GM23338 (cell line): ENCODE measurements around the gene SLC15A1. TPM values are rescaled to one million over a fixed set of nuclear protein-coding genes. Genes with fewer than 3 reads are reported as not detected.
A peak's percentile ranks its signal among the peaks of the same experiment; 100 is the strongest.

Experiments
- ATAC-seq: fragments of 200-7000 bp; cut with Tn5 transposase; 3 replicates; pipeline ENCODE4 v1.9.1; 2020
- DNase-seq: peaks from one replicate; pipeline ENCODE4 v3.0.0-alpha.2; 2015; ENCODE audit warnings: low spot score
- H2AFZ ChIP-seq: fragments of 200-600 bp; sonication (generic); 2 replicates; pipeline ENCODE4 v1.8.0; 2016; ENCODE audit warnings: antibody characterized with exemption, mild to moderate bottlenecking, moderate library complexity
- H3F3A ChIP-seq: fragments of 200-600 bp; sonication (generic); replicated peaks from 2 replicates; pipeline ENCODE4 v1.8.0; 2017; ENCODE audit warnings: antibody characterized with exemption, mixed run types, low read depth
- H3K27ac ChIP-seq: fragments of 200-600 bp; sonication (generic); 2 replicates; pipeline ENCODE4 v1.6.1; 2016; ENCODE audit warnings: low read depth
- H3K27me3 ChIP-seq: fragments of 200-600 bp; sonication (generic); 2 replicates; pipeline ENCODE4 v1.8.0; 2016; ENCODE audit warnings: mild to moderate bottlenecking, mixed run types, moderate library complexity; ENCODE audit not compliant: insufficient read depth
- H3K36me3 ChIP-seq: fragments of 200-600 bp; sonication (generic); 2 replicates; pipeline ENCODE4 v1.8.0; 2016; ENCODE audit warnings: mild to moderate bottlenecking; ENCODE audit not compliant: insufficient read depth
- H3K4me1 ChIP-seq: fragments of 200-600 bp; sonication (generic); 2 replicates; pipeline ENCODE4 v1.8.0; 2016; ENCODE audit warnings: mild to moderate bottlenecking, moderate library complexity; ENCODE audit not compliant: insufficient read depth
- H3K4me2 ChIP-seq: fragments of 200-600 bp; sonication (generic); 2 replicates; pipeline ENCODE4 v1.7.1; 2017; ENCODE audit warnings: mixed run types
- H3K4me3 ChIP-seq: fragments of 200-600 bp; sonication (generic); 2 replicates; pipeline ENCODE4 v1.6.1; 2016; ENCODE audit warnings: mixed run types
- H3K79me2 ChIP-seq: fragments of 200-600 bp; sonication (generic); replicated peaks from 2 replicates; pipeline ENCODE4 v1.8.0; 2017; ENCODE audit warnings: mild to moderate bottlenecking; ENCODE audit not compliant: insufficient read depth
- H3K9me2 ChIP-seq: fragments of 200-600 bp; sonication (generic); 2 replicates; pipeline ENCODE4 v1.8.0; 2017; ENCODE audit not compliant: insufficient read depth
- H4K20me1 ChIP-seq: fragments of 200-600 bp; sonication (generic); replicated peaks from 2 replicates; pipeline ENCODE4 v1.8.0; 2017; ENCODE audit warnings: mild to moderate bottlenecking; ENCODE audit not compliant: insufficient read depth
- H3K27ac Mint-ChIP-seq: 2 replicates; pipeline ENCODE4 v1.8.0; 2020; ENCODE audit warnings: inconsistent platforms, mild to moderate bottlenecking, moderate library complexity, mixed read lengths
- H3K27me3 Mint-ChIP-seq: 3 replicates; pipeline ENCODE4 v1.8.0; 2022; ENCODE audit warnings: low read depth, mild to moderate bottlenecking, moderate library complexity, mixed read lengths, inconsistent platforms; ENCODE audit not compliant: insufficient read depth, poor library complexity
- H3K36me3 Mint-ChIP-seq: 3 replicates; pipeline ENCODE4 v1.8.0; 2021; ENCODE audit warnings: low read depth, mild to moderate bottlenecking, inconsistent platforms, moderate library complexity, mixed read lengths
- H3K4me1 Mint-ChIP-seq: 3 replicates; pipeline ENCODE4 v1.8.0; 2020; ENCODE audit warnings: mild to moderate bottlenecking, inconsistent platforms, mixed read lengths
- H3K4me3 Mint-ChIP-seq: 3 replicates; pipeline ENCODE4 v1.8.0; 2021; ENCODE audit warnings: moderate library complexity, mild to moderate bottlenecking, inconsistent platforms, mixed read lengths
- H3K9me3 Mint-ChIP-seq: 3 replicates; pipeline ENCODE4 v1.8.0; 2020; ENCODE audit warnings: moderate library complexity, mild to moderate bottlenecking, inconsistent platforms, mixed read lengths
- CREB1 ChIP-seq: fragments of 250-450 bp; sonication (Bioruptor Pico); IDR thresholded peaks from 2 replicates; pipeline ENCODE4 v1.5.0; 2020; ENCODE audit warnings: low read depth, mild to moderate bottlenecking, moderate library complexity
- CTCF ChIP-seq, 2 experiments: fragments of 200-600 bp in 1 of 2; sonication (generic) in 1 of 2; conservative IDR thresholded peaks; 2 replicates each; pipeline versions ENCODE4 v1.5.1 to v1.6.1; 2016 to 2017; ENCODE audit warnings: antibody characterized with exemption in 2 of 2, low read depth in 2 of 2, mild to moderate bottlenecking in 2 of 2, moderate library complexity in 1 of 2
- ETS1 ChIP-seq: IDR thresholded peaks from 2 replicates; pipeline ENCODE4 v1.6.1; 2016; ENCODE audit warnings: antibody characterized with exemption
- EZH2 ChIP-seq: fragments of 200-600 bp; sonication (generic); IDR thresholded peaks from one replicate; pipeline ENCODE4 v1.8.0; 2017; ENCODE audit warnings: antibody characterized with exemption, mild to moderate bottlenecking, low read depth; ENCODE audit not compliant: unreplicated experiment
- EZH2phosphoT487 ChIP-seq: fragments of 200-600 bp; sonication (generic); IDR thresholded peaks from one replicate; pipeline ENCODE4 v1.8.1; 2018; ENCODE audit warnings: antibody characterized with exemption; ENCODE audit not compliant: unreplicated experiment
- JUNB ChIP-seq: IDR thresholded peaks from one replicate; pipeline ENCODE4 v1.6.1; 2016; ENCODE audit warnings: antibody characterized with exemption; ENCODE audit not compliant: unreplicated experiment
- NANOG ChIP-seq: IDR thresholded peaks from 2 replicates; pipeline ENCODE4 v1.6.1; 2016; ENCODE audit warnings: antibody characterized with exemption, borderline replicate concordance
- POLR2AphosphoS5 ChIP-seq: IDR thresholded peaks from 2 replicates; pipeline ENCODE4 v1.6.1; 2016; ENCODE audit warnings: antibody characterized with exemption, low read depth
- REST ChIP-seq: IDR thresholded peaks from one replicate; pipeline ENCODE4 v1.6.1; 2018; ENCODE audit warnings: antibody characterized with exemption; ENCODE audit not compliant: unreplicated experiment
- STAT1 ChIP-seq: IDR thresholded peaks from one replicate; pipeline ENCODE4 v1.6.1; 2016; ENCODE audit warnings: antibody characterized with exemption; ENCODE audit not compliant: unreplicated experiment
- ZNF114 ChIP-seq: fragments of 250-450 bp; sonication (Bioruptor Pico); IDR thresholded peaks from 2 replicates; pipeline ENCODE4 v1.5.0; 2020; ENCODE audit warnings: mild to moderate bottlenecking, moderate library complexity
- ZNF331 ChIP-seq: fragments of 250-450 bp; sonication (Bioruptor Pico); IDR thresholded peaks from 2 replicates; pipeline ENCODE4 v1.5.0; 2020; ENCODE audit warnings: low read depth, mild to moderate bottlenecking, moderate library complexity
- polyA plus RNA-seq: library from polyadenylated mRNA; unstranded; fragments of >200 nt; fragmentation: Nextera tagmentation; extraction: Ambion mirVana; gene quantifications from 2 replicates; pipeline ENCODE4 v1.2.1, GENCODE V29; 2016
- total RNA-seq: library from RNA; depleted of rRNA; stranded (reverse); fragments of >200 nt; shearing (Covaris generic); gene quantifications from 2 replicates; pipeline ENCODE4 v1.2.3, GENCODE V29; 2014

Gene SLC15A1
- total and polyA plus RNA-seq, 2 experiments from 2014 or later = 1.6 to 3.0 TPM

- ATAC-seq = no peak
- Histone ChIP-seq H3K4me3 (no peak overlapping the region), H3K4me1 (peaks cover 17% of the 10 kb centered on the region), H3K79me2 (no peaks in the 10 kb centered on the region), H3K27me3 (no peaks in the 10 kb centered on the region), H3K27ac (0 out of 2 replicates have a peak overlapping the region, but pooled peaks have one; percentile 48), H2AFZ (no peak overlapping the region), H3K36me3 (no peaks in the 10 kb centered on the region), H3K4me2 (peak overlapping the region; percentile 55; the same call in 1 of the 2 replicates), H3F3A (no peaks in the 10 kb centered on the region), H4K20me1 (no peaks in the 10 kb centered on the region), H3K9me2 (no peaks in the 10 kb centered on the region)
- no peak for TF ChIP-seq ZNF331
- TF ChIP-seq STAT1 = no peak
- no peak for TF ChIP-seq POLR2AphosphoS5
- TF ChIP-seq ETS1 = no peak
- no peak for TF ChIP-seq JUNB
- no peak for TF ChIP-seq NANOG
- no peak for TF ChIP-seq EZH2
- TF ChIP-seq CTCF (conservative IDR thresholded peaks at IDR 0.05; ENCODE audit: low read depth in 2 of 2) = no peak
- Mint-ChIP-seq H3K4me3 (no peak overlapping the region), H3K27ac (peak overlapping the region; percentile 80; the same call in 1 of the 2 replicates), H3K27me3 (peaks cover 7% of the 10 kb centered on the region), H3K36me3 (no peaks in the 10 kb centered on the region), H3K9me3 (no peaks in the 10 kb centered on the region), H3K4me1 (peaks cover 33% of the 10 kb centered on the region)
- DNase-seq = no peak
Measured at GRCh38 chr13:98687319-98687718, 65.2 kb downstream of the SLC15A1 start.

GRCh38 chr13:98686270-98686669, 66.2 kb downstream of the SLC15A1 start:
- Histone ChIP-seq H2AFZ (peak overlapping the region; percentile 8; the same call in 1 of the 2 replicates), H3K9me2 (no peaks in the 10 kb centered on the region), H3K27me3 (no peaks in the 10 kb centered on the region), H3K79me2 (no peaks in the 10 kb centered on the region), H4K20me1 (no peaks in the 10 kb centered on the region), H3F3A (no peaks in the 10 kb centered on the region), H3K36me3 (no peaks in the 10 kb centered on the region), H3K4me1 (peaks cover 17% of the 10 kb centered on the region), H3K4me2 (no peak overlapping the region), H3K4me3 (no peak overlapping the region), H3K27ac (no peak overlapping the region)
- DNase-seq = no peak
- no peaks in the 10 kb centered on the region for H3K36me3 Mint-ChIP-seq
- H3K27ac Mint-ChIP-seq = no peak overlapping the region
- TF ChIP-seq JUNB (no peak), CREB1 (CRISPR knock-in tag) (no peak), ZNF114 (CRISPR knock-in tag) (no peak), REST (no peak), STAT1 (no peak), ZNF331 (no peak), EZH2phosphoT487 (no peak)
- no peak overlapping the region for H3K4me3 Mint-ChIP-seq
- H3K9me3 Mint-ChIP-seq = no peaks in the 10 kb centered on the region; the same call in 2 of the 3 replicates
- ATAC-seq = no peak
- H3K4me1 Mint-ChIP-seq = peaks cover 35% of the 10 kb centered on the region
- peaks cover 7% of the 10 kb centered on the region for H3K27me3 Mint-ChIP-seq
